Colon (tissue), 2 donors: ENCODE data around the gene PPP2CA.

Experiments used
- FAIRE-seq: peaks from 2 replicates; lab custom pipeline; 2012; peaks lifted over from hg19 to GRCh38; lab: Jason Lieb, UNC
- donor health status: control.
- donor health status: control.

Gene PPP2CA

GRCh38 chr5:134148316-134148715, 77.6 kb downstream of the PPP2CA start:
- no peak for FAIRE-seq

DNA sequence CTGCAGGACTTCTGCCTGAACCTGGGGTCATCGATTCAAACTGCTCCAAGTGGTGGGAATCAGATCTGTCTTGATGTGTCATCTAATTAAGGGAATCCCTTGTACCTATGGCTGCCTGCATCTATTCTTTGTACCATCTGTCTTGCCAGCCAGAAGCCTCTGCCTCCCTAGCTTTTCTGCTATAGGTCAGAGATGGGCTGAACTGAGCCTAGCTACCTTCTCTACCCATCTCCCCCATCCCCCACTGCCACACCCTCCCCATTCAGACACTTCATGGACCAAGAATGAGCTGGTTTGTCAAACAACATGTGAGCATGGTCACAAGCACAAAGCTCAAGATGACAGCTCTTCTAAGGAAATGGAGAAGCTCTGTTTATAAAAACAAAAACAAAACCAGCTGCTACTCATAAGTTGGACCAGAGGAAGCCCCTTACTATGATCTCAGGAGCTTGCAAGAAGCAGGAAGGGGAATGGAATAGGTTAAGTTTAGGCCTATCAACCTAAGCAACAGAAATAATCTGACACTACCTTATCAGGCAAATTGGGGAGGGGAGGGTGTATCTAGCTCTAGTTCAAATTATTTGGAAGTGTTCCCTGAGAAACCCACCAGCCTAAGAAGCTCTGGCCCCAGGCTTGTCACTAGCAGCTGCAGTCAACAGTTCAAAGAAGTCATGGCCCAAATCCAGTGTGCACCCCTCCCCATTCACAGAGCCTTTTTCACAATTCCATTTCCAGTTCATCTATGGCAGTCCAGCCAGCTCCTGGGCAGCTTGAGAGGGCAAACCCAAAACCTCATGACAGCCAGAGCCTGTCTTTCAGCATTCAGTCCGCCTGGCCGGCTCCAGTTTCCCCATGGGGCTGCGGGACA, 79.0 kb downstream of the PPP2CA start:
- FAIRE-seq, result no peak

DNA sequence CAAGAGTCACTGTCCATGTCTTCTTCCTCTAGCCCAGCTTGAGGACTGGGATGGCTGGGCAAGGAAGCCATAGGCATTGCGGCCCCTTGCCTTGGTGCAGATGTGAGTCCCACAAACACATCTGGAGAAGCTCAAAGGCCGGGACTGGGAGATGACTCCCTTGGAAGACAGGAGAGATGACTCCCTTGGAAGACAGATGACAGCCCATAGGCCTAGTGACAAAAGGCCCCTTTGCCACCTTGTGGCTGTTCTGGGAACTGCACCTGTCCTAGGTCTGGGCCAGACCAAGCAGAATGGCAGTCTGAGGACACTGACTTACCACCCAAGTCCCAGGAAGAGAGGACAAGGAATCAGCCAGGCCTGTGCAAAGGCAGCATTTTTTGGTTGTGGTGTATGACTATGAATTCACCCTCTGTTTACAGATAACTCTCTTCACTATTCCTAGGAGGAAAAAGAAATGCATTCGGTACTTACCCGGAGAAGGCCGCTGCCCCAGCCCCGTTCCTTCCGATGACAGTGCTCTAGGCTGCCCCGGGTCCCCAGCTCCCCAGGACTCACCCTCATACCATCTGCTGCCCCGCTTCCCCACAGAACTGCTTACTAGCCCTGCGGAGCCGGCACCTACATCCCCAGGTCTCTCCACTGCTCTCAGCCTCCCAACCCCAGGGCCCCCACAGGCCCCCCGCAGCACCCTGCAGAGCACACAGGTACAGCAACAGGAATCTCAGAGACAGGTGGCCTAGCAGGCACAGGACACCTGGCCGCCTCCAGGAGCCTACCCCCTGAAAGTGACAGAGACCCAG, 79.9 kb downstream of the PPP2CA start:
- no peak for FAIRE-seq

DNA sequence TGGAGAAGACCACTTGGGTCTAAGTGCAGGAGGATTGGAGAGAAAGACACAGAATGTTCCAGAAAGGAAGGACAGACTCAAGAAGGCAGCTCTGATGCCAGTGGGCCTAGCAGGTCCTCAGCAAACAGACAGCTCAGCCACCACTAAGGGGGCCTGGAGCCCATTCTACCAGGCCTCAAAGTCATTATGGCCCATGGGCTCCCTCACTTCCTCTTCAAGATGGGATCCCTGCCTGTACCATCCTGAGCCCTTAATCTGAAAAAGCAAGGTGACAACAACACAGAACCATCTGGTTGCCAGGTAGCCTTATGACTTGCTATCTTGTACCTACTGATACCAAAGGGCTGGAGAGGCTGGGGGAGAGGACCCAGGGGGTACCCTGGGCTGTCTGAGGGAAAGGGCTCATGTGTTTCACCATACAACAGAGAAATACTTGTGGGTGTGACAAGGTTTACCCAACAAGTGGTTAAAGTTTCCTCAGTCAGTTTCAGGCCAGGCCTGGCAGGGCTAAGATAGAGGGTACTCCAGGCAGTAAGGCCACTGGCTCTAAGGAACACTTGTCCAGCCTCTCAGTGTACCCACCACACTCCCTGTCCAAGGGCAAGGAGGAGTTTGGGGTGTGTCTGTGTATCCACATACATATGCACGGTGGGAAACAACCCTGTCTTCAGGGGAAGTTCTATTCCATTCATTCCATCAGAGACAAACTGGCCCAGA, 80.7 kb downstream of the PPP2CA start:
- no peak for FAIRE-seq
